Measurements from ENCODE around the gene ALMS1. TPM values are rescaled to one million over a fixed set of nuclear protein-coding genes. Genes with fewer than 3 reads are reported as not detected.

ALMS1 gene
- polyA plus RNA-seq, 3 donors: 0.55 to 5.2 (median 0.64) TPM

GRCh38 chr2:73638429-73638828 lies 252.8 kb downstream of the ALMS1 start:
- no peak for DNase-seq
- intact Hi-C loops (cut with micrococcal nuclease): no loop called here
- Mint-ChIP-seq H3K4me1 (peaks cover 3% of the 10 kb centered on the region), H3K36me3 (no peaks in the 10 kb centered on the region), H3K27ac (no peak overlapping the region), H3K27me3 (ENCODE audit: low read depth in 3 of 3) (peaks cover 2 to 3% (median 3%) of the 10 kb centered on the region in 3 donors), H3K4me3 (no peak overlapping the region), H3K9me3 (peaks cover 0 to 6% (median 4%) of the 10 kb centered on the region in 7 donors)
- Histone ChIP-seq H3K9me3 (replicated peaks in 1 of 2; ENCODE audit: control insufficient read depth in 1 of 2, insufficient read depth in 1 of 2, low read length in 2 of 2) (peaks cover 0 to 4% of the 10 kb centered on the region in 2 donors), H3K27ac (ENCODE audit: low read depth in 1 of 2, low read length in 2 of 2) (no peak overlapping the region), H4K20me1 (ENCODE audit: insufficient read depth, low read length) (no peaks in the 10 kb centered on the region), H3K4me1 (ENCODE audit: control insufficient read depth in 1 of 2, insufficient read depth in 2 of 2, low read length in 2 of 2) (no peaks in the 10 kb centered on the region), H3K36me3 (replicated peaks in 1 of 2; ENCODE audit: control insufficient read depth in 1 of 2, insufficient read depth in 2 of 2, low read length in 2 of 2) (no peaks in the 10 kb centered on the region), H3K9ac (ENCODE audit: insufficient read depth, low read length, poor library complexity, severe bottlenecking) (no peak overlapping the region), H3K4me3 (replicated peaks in 1 of 3; ENCODE audit: low read depth in 2 of 3, low read length in 3 of 3) (no peak overlapping the region), H3K79me2 (ENCODE audit: insufficient read depth, low read length) (no peaks in the 10 kb centered on the region), H3K4me2 (replicated peaks; ENCODE audit: extremely low read depth, low read length, poor library complexity, severe bottlenecking) (no peak overlapping the region), H3K27me3 (ENCODE audit: control insufficient read depth in 2 of 2, insufficient read depth in 2 of 2, low read length in 2 of 2) (no peaks in the 10 kb centered on the region), H2AFZ (ENCODE audit: insufficient read depth, low read depth, low read length, poor library complexity, severe bottlenecking) (no peak overlapping the region)
- no CpG with 5 or more reads among the region's 1 CpG for WGBS (ENCODE audit: insufficient coverage)
- TF ChIP-seq, protein P1, sequence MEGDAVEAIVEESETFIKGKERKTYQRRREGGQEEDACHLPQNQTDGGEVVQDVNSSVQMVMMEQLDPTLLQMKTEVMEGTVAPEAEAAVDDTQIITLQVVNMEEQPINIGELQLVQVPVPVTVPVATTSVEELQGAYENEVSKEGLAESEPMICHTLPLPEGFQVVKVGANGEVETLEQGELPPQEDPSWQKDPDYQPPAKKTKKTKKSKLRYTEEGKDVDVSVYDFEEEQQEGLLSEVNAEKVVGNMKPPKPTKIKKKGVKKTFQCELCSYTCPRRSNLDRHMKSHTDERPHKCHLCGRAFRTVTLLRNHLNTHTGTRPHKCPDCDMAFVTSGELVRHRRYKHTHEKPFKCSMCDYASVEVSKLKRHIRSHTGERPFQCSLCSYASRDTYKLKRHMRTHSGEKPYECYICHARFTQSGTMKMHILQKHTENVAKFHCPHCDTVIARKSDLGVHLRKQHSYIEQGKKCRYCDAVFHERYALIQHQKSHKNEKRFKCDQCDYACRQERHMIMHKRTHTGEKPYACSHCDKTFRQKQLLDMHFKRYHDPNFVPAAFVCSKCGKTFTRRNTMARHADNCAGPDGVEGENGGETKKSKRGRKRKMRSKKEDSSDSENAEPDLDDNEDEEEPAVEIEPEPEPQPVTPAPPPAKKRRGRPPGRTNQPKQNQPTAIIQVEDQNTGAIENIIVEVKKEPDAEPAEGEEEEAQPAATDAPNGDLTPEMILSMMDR (IDR thresholded peaks at IDR 0.05): no peak

- no peak overlapping the region for H3K4me2 ChIP-seq (replicated peaks; ENCODE audit: extremely low read depth, low read length, poor library complexity, severe bottlenecking)
- TF ChIP-seq, protein P1 (IDR thresholded peaks at IDR 0.05): no peak
- Mint-ChIP-seq H3K27me3 (ENCODE audit: low read depth in 3 of 3) (peaks cover 0 to 5% (median 1%) of the 10 kb centered on the region in 3 donors), H3K4me3 (no peak overlapping the region), H3K9me3 (peaks cover 1 to 6% (median 4%) of the 10 kb centered on the region in 7 donors), H3K4me1 (peaks cover 5% of the 10 kb centered on the region), H3K36me3 (no peaks in the 10 kb centered on the region), H3K27ac (no peak overlapping the region)
- no peak for DNase-seq
- no peaks in the 10 kb centered on the region for H4K20me1 ChIP-seq (ENCODE audit: insufficient read depth, low read length)
- H3K27ac ChIP-seq (ENCODE audit: low read depth in 1 of 2, low read length in 2 of 2): no peak overlapping the region
- no peak overlapping the region for H3K4me3 ChIP-seq (replicated peaks in 1 of 3; ENCODE audit: low read depth in 2 of 3, low read length in 3 of 3)
- peaks cover 0 to 4% of the 10 kb centered on the region in 2 donors for H3K9me3 ChIP-seq (replicated peaks in 1 of 2; ENCODE audit: control insufficient read depth in 1 of 2, insufficient read depth in 1 of 2, low read length in 2 of 2)
- intact Hi-C loops (cut with micrococcal nuclease): no loop called here
- no peaks in the 10 kb centered on the region for H3K27me3 ChIP-seq (ENCODE audit: control insufficient read depth in 2 of 2, insufficient read depth in 2 of 2, low read length in 2 of 2)
- H2AFZ ChIP-seq (ENCODE audit: insufficient read depth, low read depth, low read length, poor library complexity, severe bottlenecking): no peak overlapping the region
- no CpG with 5 or more reads among the region's 1 CpG for WGBS (ENCODE audit: insufficient coverage)
- no peaks in the 10 kb centered on the region for H3K36me3 ChIP-seq (replicated peaks in 1 of 2; ENCODE audit: control insufficient read depth in 1 of 2, insufficient read depth in 2 of 2, low read length in 2 of 2)
- H3K4me1 ChIP-seq (ENCODE audit: control insufficient read depth in 1 of 2, insufficient read depth in 2 of 2, low read length in 2 of 2): no peaks in the 10 kb centered on the region
- H3K9ac ChIP-seq (ENCODE audit: insufficient read depth, low read length, poor library complexity, severe bottlenecking): no peak overlapping the region
- H3K79me2 ChIP-seq (ENCODE audit: insufficient read depth, low read length): no peaks in the 10 kb centered on the region
These were observed 254.9 kb downstream of the ALMS1 start for GRCh38 chr2:73640511-73640911.
